Kasumi-1 (cell line): Measurements from ENCODE around the gene ABCC4.

Source experiments
- DNase-seq, 2 experiments: peaks; one replicate each; lab custom pipeline; 2025; lab: John Stamatoyannopoulos, UW

ABCC4 gene, protein sequence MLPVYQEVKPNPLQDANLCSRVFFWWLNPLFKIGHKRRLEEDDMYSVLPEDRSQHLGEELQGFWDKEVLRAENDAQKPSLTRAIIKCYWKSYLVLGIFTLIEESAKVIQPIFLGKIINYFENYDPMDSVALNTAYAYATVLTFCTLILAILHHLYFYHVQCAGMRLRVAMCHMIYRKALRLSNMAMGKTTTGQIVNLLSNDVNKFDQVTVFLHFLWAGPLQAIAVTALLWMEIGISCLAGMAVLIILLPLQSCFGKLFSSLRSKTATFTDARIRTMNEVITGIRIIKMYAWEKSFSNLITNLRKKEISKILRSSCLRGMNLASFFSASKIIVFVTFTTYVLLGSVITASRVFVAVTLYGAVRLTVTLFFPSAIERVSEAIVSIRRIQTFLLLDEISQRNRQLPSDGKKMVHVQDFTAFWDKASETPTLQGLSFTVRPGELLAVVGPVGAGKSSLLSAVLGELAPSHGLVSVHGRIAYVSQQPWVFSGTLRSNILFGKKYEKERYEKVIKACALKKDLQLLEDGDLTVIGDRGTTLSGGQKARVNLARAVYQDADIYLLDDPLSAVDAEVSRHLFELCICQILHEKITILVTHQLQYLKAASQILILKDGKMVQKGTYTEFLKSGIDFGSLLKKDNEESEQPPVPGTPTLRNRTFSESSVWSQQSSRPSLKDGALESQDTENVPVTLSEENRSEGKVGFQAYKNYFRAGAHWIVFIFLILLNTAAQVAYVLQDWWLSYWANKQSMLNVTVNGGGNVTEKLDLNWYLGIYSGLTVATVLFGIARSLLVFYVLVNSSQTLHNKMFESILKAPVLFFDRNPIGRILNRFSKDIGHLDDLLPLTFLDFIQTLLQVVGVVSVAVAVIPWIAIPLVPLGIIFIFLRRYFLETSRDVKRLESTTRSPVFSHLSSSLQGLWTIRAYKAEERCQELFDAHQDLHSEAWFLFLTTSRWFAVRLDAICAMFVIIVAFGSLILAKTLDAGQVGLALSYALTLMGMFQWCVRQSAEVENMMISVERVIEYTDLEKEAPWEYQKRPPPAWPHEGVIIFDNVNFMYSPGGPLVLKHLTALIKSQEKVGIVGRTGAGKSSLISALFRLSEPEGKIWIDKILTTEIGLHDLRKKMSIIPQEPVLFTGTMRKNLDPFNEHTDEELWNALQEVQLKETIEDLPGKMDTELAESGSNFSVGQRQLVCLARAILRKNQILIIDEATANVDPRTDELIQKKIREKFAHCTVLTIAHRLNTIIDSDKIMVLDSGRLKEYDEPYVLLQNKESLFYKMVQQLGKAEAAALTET (N-terminal part only)

DNA sequence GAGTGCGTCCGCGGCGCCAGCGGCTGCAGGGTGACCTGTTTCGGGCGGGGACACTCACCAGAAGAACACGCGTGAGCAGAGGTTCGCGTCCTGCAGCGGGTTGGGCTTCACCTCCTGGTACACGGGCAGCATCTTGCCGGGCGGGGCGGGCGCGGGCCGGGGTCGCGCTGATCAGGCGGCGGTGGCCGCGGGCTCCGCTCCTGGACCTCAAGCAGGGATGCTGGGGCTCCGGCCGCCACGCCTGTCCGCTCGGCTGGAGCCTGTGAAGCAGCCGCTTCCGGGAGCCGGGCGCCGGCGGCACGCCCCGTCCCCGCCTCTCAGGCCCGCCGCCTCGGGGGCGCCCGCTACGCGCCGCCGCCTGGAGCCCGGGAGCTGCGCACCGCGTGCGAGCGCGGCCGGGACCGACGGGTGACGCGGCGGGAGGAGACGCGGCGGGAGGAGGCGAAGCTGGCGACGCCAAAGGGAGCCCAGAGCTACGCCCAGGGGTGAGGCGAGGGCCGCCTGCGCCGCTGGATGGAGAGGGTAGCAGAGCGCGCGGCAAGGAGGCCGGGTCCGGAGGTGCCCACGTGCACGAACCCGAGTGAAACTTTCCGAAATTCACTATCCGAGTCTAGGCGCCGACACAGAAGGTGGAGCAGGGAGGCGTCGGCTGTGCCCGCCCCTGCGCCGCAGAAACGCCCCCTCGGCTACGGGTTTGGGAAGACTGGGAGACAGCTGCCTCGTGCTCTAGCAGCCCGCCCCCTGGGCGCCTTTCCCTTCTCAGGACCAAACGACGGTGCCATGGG, at the start of gene ABCC4:
ABCC4 (minus strand) TSS at position 269 of the 785 bp plus-strand sequence; CDS start at position 132, 137 bp downstream.
- peak; percentile 76 to 84 for DNase-seq

DNA sequence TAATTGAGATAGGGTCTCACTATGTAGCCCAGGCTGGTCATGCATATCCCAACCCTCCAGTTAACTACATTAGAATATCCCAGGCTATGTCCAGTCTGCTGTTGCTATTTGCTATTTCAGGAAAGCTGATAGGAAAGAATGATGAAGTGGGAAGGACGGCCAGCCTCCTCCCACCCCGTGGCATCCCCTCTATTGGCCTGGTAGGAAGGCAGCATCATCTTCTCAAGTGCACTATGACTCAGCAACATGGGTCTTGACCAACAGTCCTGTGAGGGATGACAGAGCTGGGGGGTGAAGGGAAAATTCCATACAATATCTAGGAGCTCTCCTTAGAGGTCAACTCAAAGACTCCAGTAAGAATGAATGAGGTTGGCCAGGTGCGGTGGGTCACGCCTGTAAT, 48.0 kb upstream of the ABCC4 start:
- DNase-seq: no peak

DNA sequence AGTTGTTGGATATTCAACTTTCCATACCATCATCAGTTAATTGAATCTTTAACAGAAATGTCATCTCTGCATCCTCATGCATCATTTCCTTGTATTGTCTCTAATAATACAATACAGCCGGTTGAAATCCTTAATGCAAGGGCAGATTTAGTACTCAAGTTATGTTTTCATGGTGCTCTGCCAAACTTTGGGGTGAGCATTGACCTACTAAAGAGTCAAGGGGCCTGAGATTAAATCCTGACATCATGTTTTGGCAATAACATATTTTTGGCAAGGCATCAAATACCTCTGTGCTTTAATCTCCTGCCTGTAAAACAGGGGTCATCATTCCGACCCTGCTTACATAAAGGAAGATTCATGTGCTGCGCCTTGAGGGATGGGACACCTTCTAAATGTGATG, 42.7 kb upstream of the ABCC4 start:
- DNase-seq: no peak

DNA sequence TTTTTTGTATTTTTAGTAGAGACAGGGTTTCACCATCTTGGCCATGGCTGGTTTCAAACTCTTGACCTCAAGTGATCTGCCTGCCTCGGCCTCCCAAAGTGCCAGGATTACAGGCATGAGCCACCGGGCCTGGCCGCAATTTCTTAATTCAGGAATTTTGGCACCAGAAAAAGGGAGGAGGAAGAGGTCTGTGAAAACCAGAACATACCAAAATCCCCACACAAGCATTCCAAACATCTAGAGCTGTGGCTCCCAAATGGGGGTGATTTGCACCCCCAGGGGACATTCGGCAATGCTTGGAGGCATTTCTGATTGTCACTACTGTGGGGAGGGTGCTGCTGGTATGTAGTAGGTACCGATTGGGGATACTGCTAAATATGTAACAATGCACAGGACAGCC, 40.2 kb upstream of the ABCC4 start:
- DNase-seq: no peak

DNA sequence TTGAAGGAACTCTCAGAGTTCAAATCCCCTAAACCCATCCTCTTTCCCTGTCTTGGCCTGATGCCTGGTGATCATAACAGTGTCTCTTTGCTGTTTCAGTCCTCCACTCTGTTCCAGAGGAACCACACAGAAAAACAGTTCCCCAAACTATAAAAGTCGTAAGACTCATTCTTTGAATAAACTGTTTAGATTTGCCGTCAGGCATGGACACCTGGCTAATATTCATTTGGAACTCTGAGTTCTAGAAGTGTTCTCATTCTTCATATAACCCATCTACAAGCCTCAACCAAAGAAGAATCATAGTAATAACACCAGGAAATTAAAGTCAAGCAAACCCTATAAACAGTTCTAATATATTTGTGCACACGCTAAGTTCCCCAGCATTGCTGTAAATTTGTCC, 37.7 kb upstream of the ABCC4 start:
- DNase-seq: no peak

DNA sequence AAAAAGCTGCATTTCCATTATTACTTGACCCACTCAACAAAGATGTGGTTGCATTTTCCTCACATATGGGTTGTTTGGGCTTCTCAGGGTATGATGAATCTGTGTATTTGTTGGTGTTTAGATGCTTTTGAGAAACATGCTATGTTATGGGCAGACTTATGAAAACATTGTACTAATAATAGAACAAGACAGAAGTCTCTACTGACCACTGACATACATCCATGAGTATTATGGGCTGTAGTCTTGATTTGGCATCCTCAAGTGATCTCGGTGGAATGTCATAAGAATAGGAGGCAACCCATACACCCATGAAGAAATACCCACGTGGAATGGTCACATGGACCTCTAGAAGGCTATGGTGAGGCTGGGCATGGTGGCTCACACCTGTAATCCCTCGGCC, 36.3 kb upstream of the ABCC4 start:
- no peak for DNase-seq

DNA sequence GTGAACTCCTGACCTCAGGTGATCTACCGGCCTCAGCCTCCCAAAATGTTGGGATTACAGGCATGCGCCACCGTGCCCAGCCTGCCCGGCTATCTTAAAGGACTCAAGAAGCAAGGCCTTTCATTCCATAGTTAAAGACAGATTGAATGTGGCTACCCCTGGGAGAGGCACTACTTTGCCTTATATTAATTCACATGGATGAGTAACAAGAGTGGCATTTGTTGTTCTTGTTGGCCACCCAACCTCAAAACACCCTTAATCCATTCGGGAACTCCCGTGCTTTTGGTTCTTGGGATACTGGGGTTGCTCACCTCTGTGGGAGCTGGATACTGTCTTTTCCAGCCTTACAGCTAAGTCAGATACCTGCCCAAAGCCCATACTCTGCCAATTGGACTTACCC, 34.4 kb upstream of the ABCC4 start:
- DNase-seq: no peak

DNA sequence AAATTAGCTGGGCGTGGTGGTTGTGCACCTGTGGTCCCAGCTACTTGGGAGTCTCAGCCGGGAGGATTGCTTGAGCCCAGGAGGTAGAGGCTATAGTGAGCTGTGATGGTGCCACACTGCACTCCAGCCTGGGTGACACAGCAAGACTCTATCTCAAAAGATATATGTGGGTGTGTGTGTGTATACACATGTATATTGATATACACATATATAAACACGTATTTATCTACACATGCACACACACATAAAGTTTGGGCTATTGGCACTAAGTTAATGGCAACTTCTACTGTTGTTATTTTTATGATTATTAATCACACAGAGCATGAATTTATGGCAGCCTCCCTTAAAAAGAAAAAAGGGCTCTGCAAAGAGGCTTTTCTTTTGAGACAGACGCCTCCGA, 27.1 kb upstream of the ABCC4 start:
- DNase-seq: no peak

DNA sequence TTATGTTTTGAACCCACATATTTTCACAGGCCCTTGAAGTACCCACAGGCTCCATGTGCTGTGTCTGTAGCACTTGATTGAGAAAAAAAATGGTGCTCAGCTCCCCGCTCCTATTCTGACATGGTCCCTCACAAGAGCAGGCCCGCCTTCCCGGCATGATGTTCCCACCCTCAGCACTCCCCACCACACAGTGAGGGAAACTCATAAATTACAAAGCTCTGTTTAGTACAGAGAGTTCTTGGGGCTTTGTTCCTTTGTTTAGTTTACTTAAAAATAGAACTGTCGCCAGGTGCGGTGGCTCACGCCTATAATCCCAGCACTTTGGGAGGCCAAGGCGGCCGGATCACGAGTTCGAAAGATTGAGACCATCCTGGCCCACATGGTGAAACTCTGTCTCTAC, 25.9 kb upstream of the ABCC4 start:
- DNase-seq: no peak

DNA sequence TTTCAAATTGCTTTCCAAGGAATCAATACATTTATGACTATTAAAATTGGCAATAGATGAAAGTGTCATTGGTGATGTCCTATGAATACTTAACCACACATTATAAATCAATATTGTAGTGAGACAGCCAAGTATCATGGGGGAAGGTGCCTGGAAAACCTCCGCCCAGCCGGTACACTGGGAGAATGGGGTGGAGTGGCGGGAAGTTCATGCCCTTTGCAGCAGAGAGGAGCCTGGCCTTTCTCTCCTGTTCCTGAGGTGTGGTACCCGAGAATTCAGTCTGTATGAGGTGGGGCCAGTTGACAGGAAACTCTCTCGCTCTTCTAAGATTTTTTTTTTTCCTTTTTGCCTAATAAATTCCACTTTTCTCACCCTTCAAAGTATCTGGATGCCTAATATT, 25.4 kb upstream of the ABCC4 start:
- no peak for DNase-seq

DNA sequence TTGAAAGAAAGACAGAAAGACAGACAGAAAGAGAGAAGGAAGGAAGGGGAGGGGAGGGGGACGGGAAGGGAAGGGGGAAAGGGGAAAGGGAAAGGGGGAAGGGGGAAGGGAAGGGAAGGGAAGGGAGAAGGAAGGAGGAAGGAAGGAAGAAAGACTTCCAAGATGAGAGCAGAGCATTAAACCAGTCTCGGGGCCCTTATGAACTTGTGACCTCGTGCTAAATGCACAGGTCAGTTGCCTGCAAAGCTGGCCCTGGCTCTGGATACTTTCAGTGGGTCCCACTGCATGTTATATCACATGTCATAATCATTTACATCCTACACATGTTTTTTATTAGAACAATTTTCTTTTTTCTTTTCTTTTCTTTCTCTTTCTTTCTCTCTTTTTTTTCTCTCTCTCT, 24.2 kb upstream of the ABCC4 start:
- no peak for DNase-seq

DNA sequence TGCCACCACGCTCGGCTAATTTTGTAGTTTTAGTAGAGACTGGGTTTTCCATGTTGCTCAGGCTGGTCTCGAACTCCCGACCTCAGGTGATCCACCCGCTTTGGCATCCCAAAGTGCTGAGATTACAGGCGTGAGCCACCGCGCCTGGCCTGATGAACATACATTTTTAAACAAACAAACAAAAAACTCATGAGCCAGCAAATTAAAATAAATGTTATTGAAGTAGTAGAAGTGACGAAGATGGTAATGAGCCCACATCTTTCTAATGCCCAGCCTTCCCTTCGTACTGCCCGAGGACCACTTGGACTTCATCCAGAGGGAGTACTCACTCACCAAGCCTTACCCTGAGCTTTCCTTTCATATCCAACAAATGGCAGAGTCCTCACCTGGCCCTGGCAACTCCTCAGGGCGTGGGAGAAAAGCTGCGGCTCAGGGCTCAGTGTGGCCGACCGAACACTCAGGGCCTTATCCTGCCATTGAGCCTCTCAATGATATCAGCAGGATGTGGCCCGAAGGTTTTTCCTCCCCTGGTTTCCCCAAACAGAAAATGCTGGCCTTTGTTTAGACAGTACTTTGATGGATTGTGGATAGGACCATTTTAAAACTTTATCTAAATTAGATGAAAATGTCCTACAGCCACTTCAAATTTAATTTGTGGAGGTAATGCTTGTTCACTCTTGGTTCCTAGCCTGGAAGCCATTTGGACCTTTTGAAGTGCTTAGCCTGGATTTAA, 22.8 kb upstream of the ABCC4 start:
- DNase-seq: no peak

DNA sequence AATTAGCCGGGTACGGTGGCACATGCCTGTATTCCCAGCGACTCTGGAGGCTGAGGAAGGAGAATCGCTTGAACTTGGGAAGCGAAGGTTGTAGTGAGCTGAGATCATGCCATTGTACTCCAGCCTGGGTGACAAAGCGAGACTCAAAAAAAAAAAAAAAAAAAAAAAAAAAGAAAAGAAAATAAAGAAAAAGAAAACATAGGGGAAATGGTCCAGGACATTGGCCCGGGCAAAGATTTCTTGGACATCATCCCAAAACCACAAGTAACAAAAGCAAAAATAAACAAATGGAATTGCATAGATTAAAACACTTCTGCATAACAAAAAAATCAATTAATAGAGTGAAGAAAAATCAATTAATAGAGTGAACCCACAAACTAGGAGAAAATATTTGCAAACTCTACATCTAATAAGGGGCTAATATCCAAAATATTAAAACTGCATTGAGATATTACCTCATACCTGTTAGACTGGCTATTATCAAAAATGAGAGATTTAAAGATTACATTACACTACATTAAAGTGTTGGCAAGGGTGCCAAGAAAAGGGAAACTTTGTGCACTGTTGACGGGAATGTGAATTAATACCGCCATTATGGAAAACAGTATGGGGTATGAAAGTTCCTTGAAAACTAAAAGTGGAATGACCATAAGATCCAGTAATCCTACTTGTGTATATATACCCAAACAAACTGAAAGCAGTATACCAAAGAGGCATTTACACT, 18.5 kb upstream of the ABCC4 start:
- no peak for DNase-seq

DNA sequence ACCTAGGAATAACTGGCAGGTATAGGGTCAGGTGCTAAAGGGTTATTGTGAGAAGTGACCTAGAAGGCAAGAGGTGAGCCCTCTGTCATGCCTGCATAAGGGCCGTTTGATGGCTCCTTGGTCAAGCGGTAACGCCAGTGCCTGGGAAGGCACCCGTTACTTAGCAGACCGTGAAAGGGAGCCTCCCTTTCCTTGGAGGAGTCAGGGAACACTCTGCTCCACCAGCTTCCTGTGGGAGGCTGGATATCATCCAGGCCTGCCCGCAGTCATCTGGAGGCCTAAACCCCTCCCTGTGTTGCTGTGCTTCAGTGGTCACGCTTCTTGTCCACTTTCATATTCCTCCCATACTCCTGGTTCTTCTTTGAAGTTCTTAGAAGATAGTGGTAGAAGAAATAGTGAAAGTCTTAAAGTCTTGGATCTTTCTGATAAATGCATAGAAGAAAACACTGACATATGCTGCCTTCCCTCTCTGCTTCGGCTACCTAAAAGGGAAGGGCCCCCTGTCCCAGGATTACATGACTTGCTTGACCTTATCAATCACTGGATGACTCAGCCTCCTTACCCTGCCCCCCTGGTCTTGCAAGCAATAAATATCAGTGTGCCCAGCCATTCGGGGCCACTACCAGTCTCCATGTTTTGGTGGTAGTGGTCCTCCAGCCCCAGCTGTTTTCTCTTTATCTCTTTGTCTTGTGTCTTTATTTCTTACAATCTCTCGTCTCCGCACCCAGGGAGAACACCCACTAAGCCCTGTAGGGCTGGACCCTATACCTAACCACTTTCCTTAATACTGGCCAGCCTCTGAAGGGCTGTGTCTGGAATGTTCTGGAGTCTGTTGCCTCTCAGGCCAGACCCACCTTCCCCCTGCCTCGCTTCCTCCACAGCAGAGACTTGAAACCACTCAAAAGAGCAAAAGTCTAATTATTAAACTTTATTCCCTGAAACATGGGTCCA, 16.1 kb upstream of the ABCC4 start:
- DNase-seq: no peak

DNA sequence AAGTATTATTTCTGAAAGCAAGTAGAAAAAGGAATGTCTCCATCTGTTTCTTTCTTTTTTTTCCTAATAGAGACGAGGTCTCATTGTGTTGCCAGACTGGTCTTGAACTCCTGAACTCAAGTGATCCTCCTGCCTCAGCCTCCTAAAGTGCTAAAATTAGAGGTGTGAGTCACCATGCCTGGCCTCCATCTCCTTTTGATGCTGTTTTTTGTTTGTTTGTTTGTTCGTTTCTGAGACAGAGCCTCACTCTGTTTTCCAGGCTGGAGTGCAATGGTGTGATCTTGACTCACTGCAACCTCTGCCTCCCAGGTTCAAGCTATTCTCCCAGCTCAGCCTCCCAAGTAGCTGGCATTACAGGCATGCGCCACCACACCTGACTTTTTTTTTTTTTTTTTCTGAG, 14.5 kb upstream of the ABCC4 start:
- no peak for DNase-seq

DNA sequence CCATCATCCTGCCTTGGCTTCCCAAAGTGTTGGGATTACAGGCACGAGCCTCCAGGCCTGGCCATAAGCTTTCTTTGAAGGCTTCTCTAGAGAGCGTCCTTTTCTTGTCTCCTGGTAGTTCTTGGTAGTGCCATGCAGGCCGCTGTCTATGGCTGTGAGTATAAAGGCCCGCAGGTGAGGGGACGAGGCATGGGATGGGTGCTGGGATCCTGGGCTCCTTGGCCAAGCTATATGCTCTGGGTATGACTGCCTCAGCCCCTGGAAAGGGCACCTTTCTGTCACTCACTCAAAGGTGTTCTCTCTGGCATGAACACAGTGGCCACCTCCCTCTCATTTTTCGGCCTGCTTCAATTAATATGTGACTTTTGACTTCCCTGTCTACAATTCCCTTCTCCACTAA, 6.3 kb upstream of the ABCC4 start:
- no peak for DNase-seq

DNA sequence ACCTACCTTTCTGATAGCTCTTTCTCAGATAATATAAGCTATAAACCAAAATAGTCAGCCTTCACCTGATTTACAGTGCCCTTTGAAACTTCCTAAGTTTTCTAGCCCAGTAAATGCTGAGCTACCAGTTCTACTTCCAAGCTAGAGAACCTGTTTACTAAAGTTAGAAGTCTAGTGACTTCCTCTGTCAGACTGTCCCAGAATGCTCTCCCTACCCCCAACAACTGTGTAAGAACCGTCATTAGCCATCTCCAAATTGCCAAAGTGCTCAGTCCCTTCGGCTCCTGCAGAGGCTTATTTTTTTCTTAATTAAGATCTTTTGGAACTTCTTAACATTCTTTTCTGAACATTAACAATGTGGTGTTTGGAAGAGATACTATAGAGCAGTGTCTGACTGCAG, 3.2 kb upstream of the ABCC4 start:
- DNase-seq: peak in 1 of 2 experiments; percentile 17

DNA sequence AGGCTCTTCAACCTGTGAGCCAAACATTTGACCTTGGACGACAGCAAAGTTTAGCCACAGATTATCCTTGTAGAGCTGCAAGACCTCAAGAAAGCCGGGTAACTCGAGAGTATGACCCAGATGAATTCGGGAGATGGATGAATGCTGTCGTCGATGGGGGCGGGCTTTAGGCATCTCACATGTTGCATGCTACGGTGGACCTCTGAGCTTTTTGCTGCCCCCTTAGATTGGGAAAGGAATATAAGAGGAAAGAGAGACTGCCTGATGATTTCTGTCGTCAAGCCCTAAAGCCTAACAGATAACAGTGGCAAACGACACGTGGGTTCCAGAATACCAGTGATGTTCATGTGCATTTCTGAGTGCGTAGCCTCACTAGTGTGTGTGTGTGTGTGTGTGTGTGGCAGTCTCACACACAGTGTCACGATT, 730 bp upstream of the ABCC4 start:
- DNase-seq: peak; percentile 70 to 84

DNA sequence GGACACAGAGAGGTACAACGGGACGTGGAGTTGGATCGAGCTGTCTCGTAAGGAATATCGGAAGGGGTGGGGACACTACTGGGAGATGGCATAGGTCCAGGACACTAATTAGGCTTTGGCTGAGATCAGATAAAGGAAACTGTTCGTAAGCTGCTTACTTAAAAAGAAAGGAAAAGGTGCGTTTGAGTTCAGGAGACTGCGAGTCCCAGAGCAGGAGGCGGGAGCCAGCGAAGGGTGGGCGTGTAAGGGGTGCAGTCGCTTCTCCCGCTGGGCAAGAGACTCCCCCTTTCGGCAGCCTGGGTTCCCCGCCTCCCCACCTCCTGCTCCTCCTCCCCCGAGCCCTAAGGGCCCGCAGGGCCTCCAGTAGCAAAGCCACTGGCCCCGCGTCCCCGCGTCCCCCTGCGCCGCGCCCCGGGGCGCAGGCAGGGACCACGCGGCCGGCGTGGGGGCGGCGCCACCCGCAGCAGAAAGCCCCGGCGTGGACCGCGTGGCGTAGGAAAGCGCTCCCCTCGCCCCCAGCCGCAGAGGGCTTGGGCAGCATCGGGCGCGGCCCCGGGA, 547 bp downstream of the ABCC4 start:
- DNase-seq: peak; percentile 64 to 74
